Epithelial cell of umbilical artery (primary cell): ENCODE results near the gene PRR33. TPM values are rescaled to one million over a fixed set of nuclear protein-coding genes. Genes with fewer than 3 reads are reported as not detected.

Experiments used
- total RNA-seq: library from RNA; depleted of rRNA; stranded (reverse); fragments of >200 nt; gene quantifications from 2 replicates; pipeline ENCODE4 v1.2.3, GENCODE V29; 2014

PRR33 gene
- not detected in 2 replicates for total RNA-seq

DNA sequence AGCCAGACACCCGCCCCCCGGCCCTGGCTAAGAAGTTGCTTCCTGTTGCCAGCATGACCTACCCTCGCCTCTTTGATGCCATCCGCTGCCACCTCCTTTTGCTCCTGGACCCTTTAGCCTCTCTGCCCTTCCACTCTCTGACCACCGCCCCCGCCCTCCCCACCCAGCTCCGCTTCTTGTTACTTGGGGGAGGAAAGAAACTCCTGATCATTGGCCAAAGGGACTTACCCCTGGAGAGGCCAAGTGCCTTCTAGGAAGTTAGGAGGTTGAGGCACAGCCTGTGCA, at the start of gene PRR33:
PRR33 (minus strand) TSS at position 65 of the 285 bp plus-strand sequence. CDS start 1,311 bp downstream, outside the sequence.

DNA sequence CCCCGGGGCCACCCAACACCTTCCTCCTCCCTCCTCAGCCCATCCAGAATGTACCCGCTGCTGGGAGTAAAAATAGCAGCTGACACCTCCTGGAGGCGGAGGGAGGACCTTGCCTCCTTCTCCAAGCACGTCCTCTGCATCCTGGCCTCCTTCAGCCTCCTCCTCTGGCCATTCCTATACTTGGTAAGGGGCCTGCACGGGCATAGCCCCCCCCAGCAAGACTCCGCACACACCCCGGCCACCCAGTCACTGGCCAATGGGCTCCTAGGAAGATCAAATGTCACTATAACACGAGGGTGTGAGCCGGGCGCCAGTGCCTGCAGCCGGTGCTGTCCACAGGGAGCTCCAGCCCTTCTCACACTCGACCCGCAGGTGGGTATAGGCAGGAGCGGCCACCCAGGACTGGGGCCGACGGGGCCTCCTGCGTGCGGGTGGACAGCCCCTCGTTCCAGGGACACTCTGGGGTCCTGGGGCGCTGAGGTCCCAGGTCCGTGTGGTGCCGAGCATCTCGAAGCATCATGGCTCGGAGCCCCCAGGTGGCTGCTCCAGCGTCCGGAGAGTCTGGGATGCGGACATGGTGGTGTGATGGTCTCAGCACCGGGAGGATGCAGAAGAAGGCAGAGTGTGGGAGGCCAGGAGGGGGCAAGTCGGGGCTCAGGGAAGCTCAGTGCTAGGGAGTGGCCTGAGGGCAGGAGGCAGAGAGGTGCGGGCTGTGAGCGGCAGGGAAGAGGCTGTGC, 27.9 kb upstream of the PRR33 start, which contains the start of gene TNNT3:
TNNT3 (plus strand) TSS at position 313 of the 737 bp plus-strand sequence. CDS start 3,172 bp downstream, outside the sequence.

DNA sequence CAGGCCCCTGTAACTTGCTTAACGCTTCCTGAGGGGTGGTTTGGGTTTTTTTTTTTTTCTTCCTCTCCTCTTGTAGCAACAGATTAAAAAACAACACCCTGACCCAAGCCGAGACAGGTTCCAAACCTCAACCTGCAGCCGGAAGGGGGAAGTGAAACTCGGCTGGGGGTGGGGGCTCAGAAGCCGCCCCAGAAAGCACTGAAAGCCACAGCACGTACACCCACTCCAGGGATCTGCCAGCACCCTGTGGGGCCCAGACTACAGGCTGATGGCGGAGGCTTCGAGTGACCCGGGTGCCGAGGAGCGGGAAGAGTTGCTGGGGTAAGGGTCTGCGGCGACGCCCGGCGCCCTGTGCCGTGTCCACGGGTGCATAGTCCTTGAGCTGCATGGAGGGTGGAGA, 38.8 kb downstream of the PRR33 start, which contains the start of gene LSP1:
LSP1 (plus strand) TSS at position 208 of the 400 bp plus-strand sequence; CDS start at position 269, 61 bp downstream.

DNA sequence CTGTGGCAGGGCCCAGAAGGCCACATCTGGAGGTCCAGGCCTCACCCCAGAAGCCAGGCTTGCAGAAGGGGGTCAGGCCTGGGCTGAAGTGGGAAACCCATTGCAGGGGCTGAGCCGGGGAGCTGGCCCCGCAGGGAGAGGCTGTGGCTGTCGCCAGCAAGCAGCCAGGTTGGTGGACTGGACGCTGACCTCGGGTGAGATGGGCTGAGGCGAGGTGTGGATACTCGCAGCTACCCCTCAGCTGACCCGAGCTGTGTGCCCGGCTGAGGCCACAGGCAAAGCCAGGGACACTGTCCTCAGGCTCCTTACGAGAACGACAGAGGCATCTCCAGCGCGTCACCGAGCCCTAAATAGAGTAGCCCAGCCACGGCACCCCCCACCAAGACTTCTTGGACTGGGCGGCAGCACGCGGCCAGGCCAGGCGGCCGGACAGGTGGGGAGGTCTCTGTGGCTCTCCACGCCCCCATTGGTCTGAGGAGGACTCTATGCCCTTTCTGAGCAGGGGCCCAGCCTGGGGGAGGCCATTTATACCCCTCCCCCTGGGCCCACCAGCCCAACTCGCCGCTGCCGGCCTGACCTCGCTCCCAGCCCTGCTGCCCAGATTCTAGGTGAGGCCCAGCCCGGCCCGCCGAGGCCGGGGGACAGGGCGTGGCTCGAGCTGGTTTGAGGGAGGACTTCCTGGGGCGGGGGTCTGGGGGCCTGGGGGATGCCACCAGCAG, 53.1 kb downstream of the PRR33 start, which contains the start of gene TNNI2:
TNNI2 (plus strand) TSS at position 556 of the 719 bp plus-strand sequence. CDS start 716 bp downstream, outside the sequence.

Other genes with a start within 250 kb of the PRR33 start
- gene KRTAP5-6, start 194.7 kb downstream of the PRR33 start, total RNA-seq, result not detected in 2 replicates
- 0.15 TPM in 1 of 2 replicates, not detected in the other for gene IFITM10, start 141.3 kb downstream of the PRR33 start, total RNA-seq
- gene CTSD, start 128.0 kb downstream of the PRR33 start, total RNA-seq, result 54.9 and 67.9 TPM in 2 replicates
- gene SYT8, start 56.9 kb downstream of the PRR33 start, total RNA-seq, result not detected in 2 replicates
- not detected in 2 replicates for gene TNNI2, start 52.9 kb downstream of the PRR33 start, total RNA-seq
- gene LSP1, start 38.8 kb downstream of the PRR33 start, total RNA-seq, result 0.32 TPM in 1 of 2 replicates, not detected in the other
- not detected in 2 replicates for gene TNNT3, start 27.8 kb upstream of the PRR33 start, total RNA-seq
- gene MRPL23, start 55.4 kb upstream of the PRR33 start, total RNA-seq, result 145 and 179 TPM in 2 replicates
- gene H19, start 105.9 kb upstream of the PRR33 start, total RNA-seq, result 9.1 and 19.2 TPM in 2 replicates
- 1.5 and 21.1 TPM in 2 replicates for gene IGF2, start 247.5 kb upstream of the PRR33 start, total RNA-seq